ENCODE data around the gene CNIH3. TPM values are rescaled to one million over a fixed set of nuclear protein-coding genes. Genes with fewer than 3 reads are reported as not detected.

The CNIH3 gene
- total RNA-seq, 1 donor from 2014 or later = 2.6 TPM

GRCh38 chr1:224779536-224779935 is 163.4 kb downstream of the CNIH3 start:
- no peak for DNase-seq

DNA sequence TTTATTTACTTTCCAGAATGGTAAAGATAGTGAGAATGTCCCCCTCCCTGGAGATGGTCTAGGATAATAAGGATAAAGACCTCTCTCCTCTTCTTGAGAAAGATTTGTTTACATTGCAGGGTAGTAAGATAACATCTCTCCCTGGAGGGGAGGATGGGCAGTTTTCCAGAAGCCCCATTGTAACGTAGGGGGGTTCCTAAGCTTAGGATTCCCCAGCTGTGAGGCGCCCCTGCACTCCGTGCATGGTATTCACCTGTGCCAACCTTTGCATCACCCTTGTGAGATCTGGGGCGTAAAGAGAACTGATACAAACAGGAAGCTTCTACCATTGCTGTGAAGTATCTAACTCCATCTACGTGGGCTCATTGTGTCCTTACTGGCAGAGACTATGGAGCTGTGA is 164.6 kb downstream of the CNIH3 start:
- no peak for DNase-seq

GRCh38 chr1:224781800-224782199 is 165.7 kb downstream of the CNIH3 start:
- no peak for DNase-seq

- DNase-seq = no peak
These were observed 166.3 kb downstream of the CNIH3 start for GRCh38 chr1:224782281-224783000.

DNA sequence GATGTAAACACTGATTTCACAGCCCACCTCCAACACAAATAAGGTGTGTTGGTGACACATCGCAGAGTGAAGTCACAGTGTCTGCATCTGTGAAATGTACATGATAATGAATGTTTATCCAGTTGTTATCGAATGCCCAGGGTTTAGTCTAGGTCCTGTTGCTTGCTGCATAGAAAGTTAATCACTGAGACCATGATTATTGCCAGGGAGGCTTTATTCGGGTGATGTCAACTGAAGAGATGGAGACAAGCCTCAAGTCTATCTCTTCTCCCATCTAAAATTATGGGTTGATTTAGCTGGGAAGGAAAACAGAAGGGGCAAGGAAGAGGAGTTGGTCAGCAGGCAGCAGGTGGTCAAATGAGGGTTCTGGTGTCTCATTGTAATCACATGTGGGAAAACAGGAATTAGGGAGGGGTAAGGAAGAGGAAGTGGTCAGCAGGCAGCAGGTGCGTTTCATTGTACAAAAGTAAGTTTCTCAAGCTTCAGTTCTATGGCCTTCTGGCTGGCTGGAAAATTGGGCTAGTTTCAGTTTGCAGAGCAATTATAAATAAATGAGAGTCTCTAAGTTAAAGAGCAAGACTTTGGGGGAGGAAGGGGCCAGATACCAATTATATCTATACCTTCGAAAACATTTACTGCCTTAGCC is 167.0 kb downstream of the CNIH3 start:
- no peak for DNase-seq

DNA sequence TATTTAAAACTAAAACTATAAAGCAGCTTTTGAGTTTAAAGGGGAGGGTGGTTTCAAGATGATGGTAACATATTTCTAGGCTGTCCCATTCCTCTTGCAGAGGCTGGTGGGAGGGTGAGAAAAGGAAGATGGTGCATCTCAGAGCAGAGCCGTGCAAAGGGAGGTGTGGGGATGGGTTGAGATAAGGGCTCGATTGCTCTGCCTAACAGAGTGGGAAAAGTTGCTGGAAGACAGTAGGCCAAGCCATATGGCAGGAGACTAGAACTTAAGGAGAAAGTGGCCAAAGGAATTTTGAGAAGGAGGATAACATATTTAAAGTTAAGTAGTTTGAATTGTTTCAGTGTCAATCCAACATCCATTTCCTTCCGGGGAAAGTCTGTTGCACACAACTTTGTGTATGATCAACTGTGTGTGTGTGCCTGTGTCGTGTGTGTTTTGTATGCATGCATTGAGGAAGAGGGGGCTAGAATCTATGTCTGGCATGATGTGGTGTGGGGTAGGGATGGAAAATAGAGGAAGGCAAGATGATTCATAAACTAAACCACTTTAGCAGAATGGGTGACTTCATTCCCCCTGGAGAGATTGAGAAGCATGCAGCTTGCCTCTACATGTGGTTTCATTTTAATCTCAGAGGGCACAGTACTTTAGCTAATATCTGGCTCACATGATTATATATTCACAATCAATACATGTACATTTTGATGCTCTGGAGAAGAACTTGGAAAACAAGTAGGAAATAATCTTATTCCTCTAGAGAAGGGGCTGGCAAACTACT is 168.3 kb downstream of the CNIH3 start:
- DNase-seq = no peak

GRCh38 chr1:224785040-224785328 is 168.9 kb downstream of the CNIH3 start:
- DNase-seq = no peak

DNA sequence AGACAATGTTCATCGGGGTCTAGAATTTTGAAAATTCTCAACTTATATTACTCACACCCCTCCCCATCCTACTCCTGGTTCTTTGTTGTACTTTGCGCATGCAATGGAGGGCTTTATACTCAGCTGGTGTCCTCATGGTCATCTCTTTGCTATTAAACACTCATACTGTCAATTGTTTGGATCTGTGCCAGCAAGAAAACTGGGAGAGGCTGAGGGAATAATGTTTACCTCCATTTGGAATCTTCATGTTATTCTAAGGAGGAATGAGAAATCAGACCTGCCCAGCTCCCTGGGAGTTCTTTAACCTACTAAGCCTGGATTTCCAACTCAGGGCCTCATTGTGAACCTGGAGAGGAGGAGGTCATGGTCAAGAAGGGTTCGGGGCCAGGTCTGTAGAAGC is 169.5 kb downstream of the CNIH3 start:
- DNase-seq = no peak

DNA sequence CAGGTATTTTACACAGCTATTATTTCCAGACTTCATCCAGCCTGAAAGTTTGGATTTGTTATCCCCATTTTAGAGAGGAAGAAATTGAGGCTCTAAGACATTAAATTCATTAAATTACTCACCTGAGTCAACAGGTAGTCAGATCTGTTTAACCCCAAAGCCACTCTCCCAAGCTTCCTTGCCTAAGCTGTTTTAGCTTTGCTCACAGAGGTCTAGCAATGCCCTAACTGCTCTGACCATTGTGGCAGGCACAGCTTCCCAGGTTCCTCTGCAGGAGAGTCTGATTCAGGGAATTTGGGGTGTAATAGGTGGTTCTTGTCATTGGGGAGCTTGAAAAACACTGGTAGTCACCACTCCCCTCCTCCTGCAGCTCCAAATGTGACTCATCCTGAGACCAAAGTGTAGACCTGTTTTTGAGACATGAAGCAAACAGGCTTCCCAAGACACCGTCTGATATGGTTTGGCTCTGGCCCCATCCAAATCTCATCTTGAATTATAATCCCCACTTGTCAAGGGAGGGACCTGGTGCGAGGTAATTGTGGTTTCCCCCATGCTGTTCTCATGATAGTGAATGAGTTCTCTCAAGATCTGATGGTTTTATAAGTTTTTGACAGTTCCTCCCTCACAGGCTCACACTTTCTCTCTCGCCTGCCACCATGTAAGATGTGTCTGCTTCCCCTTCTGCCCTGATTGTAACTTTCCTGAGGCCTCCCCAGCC is 170.6 kb downstream of the CNIH3 start:
- DNase-seq = no peak

GRCh38 chr1:224789311-224789710 is 173.2 kb downstream of the CNIH3 start:
- no peak for DNase-seq

Other genes with a start within 250 kb of the CNIH3 start
- gene WDR26, start 181.5 kb upstream of the CNIH3 start, total RNA-seq = 86.1 TPM

Measured in tongue (tissue), 2 donors.